Measurements from ENCODE around the gene SEC16A. TPM values are rescaled to one million over a fixed set of nuclear protein-coding genes. Genes with fewer than 3 reads are reported as not detected.

Gene SEC16A
- total RNA-seq, 1 donor, result 39.4 TPM

GRCh38 chr9:136496801-136497620 lies 14.2 kb upstream of the SEC16A start:
- DNase-seq (ENCODE audit: low read depth), result no peak
- no peak overlapping the region for H3K4me3 ChIP-seq (ENCODE audit: low read depth, low read length)
- TF ChIP-seq CTCF (IDR thresholded peaks at IDR 0.05; ENCODE audit: insufficient read depth, low read length), result no peak

- TF ChIP-seq CTCF (IDR thresholded peaks at IDR 0.05; ENCODE audit: insufficient read depth, low read length), result no peak
- no peak overlapping the region for H3K4me3 ChIP-seq (ENCODE audit: low read depth, low read length)
- DNase-seq (ENCODE audit: low read depth), result no peak
Observed at GRCh38 chr9:136496181-136496580, 13.3 kb upstream of the SEC16A start.

DNA sequence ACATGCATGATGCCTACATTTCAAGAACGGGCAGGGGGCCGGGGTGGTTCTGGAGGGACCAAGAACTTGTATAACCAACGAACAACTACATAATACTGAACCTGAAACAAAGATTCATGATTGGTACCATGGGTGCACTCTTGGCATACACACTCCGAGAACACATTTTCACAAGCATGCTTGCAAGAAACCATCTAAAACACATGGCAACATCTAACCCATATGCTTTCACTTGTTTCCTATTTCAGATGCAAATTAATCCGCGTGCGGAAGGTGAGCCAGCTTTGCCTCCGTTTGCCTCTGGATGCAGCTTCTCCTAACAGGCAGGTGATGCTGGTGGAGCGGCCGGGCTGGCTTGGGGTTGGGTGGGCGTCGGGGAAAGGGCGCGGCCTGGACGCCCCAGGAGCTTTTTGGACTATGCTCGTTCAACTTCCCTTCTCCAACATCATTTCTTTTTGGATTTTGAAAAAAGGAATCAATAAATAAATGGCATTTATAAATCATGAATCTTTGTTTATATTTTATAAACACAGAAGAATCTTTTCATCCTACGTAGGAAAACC lies 12.5 kb upstream of the SEC16A start:
- no peak for DNase-seq (ENCODE audit: low read depth)
- no peak overlapping the region for H3K4me3 ChIP-seq (ENCODE audit: low read depth, low read length)
- no peak for TF ChIP-seq CTCF (IDR thresholded peaks at IDR 0.05; ENCODE audit: insufficient read depth, low read length)

- no peak for TF ChIP-seq CTCF (IDR thresholded peaks at IDR 0.05; ENCODE audit: insufficient read depth, low read length)
- DNase-seq (ENCODE audit: low read depth), result no peak
- H3K4me3 ChIP-seq (ENCODE audit: low read depth, low read length), result no peak overlapping the region
Observed at GRCh38 chr9:136494531-136495215, 11.8 kb upstream of the SEC16A start.

DNA sequence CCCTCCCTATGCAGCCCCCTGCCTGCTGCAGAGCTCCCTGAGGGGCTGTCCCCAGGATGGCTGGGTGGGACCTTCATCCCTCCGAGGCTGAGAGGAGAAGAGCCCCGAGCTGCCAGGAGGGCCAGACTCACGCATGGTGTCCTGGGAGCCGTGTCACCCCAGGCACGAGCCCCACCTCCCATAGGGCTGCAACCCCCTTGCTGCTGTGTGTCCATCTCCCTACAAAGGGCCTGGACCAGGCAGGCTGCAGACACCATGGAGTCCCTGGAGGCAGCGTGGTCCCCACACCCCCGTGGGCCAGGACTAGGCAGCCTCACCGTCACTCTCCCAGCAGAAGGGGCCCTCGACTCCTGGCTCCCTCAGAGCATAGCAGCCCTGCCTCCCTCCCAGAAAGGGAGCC lies 11.2 kb upstream of the SEC16A start:
- no peak overlapping the region for H3K4me3 ChIP-seq (ENCODE audit: low read depth, low read length)
- no peak for TF ChIP-seq CTCF (IDR thresholded peaks at IDR 0.05; ENCODE audit: insufficient read depth, low read length)
- no peak for DNase-seq (ENCODE audit: low read depth)

GRCh38 chr9:136493567-136493971 lies 10.7 kb upstream of the SEC16A start:
- no peak for DNase-seq (ENCODE audit: low read depth)
- H3K4me3 ChIP-seq (ENCODE audit: low read depth, low read length), result no peak overlapping the region
- TF ChIP-seq CTCF (IDR thresholded peaks at IDR 0.05; ENCODE audit: insufficient read depth, low read length), result no peak
